ENCODE data around the gene SERPINA9.
"Not testable (repeated sequence)": the region's sequence is repeated elsewhere in the genome, so short reads cannot be mapped to it uniquely, and the experiment has no call there.

The SERPINA9 gene

GRCh38 chr14:94421316-94421715 lies 54.7 kb downstream of the SERPINA9 start:
- no peak for DNase-seq

GRCh38 chr14:94417497-94418205 lies 58.3 kb downstream of the SERPINA9 start:
- DNase-seq: not testable (repeated sequence)

All from CD4-positive, alpha-beta T cell treated with Interferon alpha-2 for 1 hour (primary cell).